K562 (cell line): ENCODE measurements around the gene PRDM1. TPM values are rescaled to one million over a fixed set of nuclear protein-coding genes. Genes with fewer than 3 reads are reported as not detected.
A peak's percentile ranks its signal among the peaks of the same experiment; 100 is the strongest.

Source experiments
- BRD9 ChIP-seq: fragments of 450-650 bp; IDR thresholded peaks from 2 replicates; pipeline ENCODE4 v1.6.1; 2018; ENCODE audit warnings: low read depth; ENCODE audit not compliant: partially characterized antibody
- CTCF ChIP-seq, 3 experiments: IDR thresholded peaks in 2 of 3; conservative IDR thresholded peaks in 1 of 3; 2 replicates each; pipeline ENCODE4 v1.5.1; 2011 to 2012; ENCODE audit warnings: low read length in 3 of 3, mild to moderate bottlenecking in 3 of 3, control low read depth in 2 of 3, improper control_type of control experiment in 1 of 3, inconsistent platforms in 1 of 3, low read depth in 1 of 3, mixed read lengths in 1 of 3, moderate library complexity in 1 of 3; ENCODE audit not compliant: insufficient read depth in 2 of 3
- EHMT2 ChIP-seq: fragments of 450-650 bp; IDR thresholded peaks from 2 replicates; pipeline ENCODE4 v1.6.1; 2018; ENCODE audit warnings: antibody characterized with exemption
- FOXA3 ChIP-seq, 2 experiments: fragments of 450-650 bp in 1 of 2; sonication (generic) in 1 of 2; formaldehyde crosslinking; IDR thresholded peaks in 1 of 2; conservative IDR thresholded peaks in 1 of 2; 2 replicates each; pipeline versions ENCODE4 v1.4.0 to v1.8.0; 2020 to 2022; ENCODE audit warnings: mild to moderate bottlenecking in 2 of 2, missing genetic modification reagents in 1 of 2
- HNRNPLL ChIP-seq: fragments of 200-400 bp; formaldehyde crosslinking; IDR thresholded peaks from 2 replicates; pipeline ENCODE4 v1.6.1; 2017; ENCODE audit warnings: low read length, low read depth, mild to moderate bottlenecking; ENCODE audit not compliant: poor library complexity, severe bottlenecking
- IFI16 ChIP-seq: fragments of 250-450 bp; sonication (Bioruptor Pico); IDR thresholded peaks from 2 replicates; pipeline ENCODE4 v2.1.2; 2022; ENCODE audit warnings: mild to moderate bottlenecking, inconsistent platforms
- L3MBTL2 ChIP-seq: fragments of 450-650 bp; IDR thresholded peaks from 2 replicates; pipeline ENCODE4 v1.6.1; 2016; ENCODE audit warnings: mild to moderate bottlenecking, moderate library complexity
- MYNN ChIP-seq, 2 experiments: sonication (generic); formaldehyde crosslinking in 1 of 2; IDR thresholded peaks; 2 replicates each; pipeline versions ENCODE4 v1.5.0 to v1.6.1; 2016 to 2020; ENCODE audit warnings: antibody characterized with exemption in 1 of 2, missing genetic modification reagents in 1 of 2
- OTX1 ChIP-seq: fragments of 450-650 bp; formaldehyde crosslinking; IDR thresholded peaks from 2 replicates; pipeline ENCODE4 v1.4.0; 2022; ENCODE audit warnings: mild to moderate bottlenecking
- SMAD4 ChIP-seq: fragments of 250-450 bp; sonication (Bioruptor Pico); conservative IDR thresholded peaks from 2 replicates; pipeline ENCODE4 v1.8.0; 2021; ENCODE audit warnings: inconsistent platforms, mild to moderate bottlenecking, moderate library complexity
- SREBF1 ChIP-seq: fragments of 150-350 bp; IDR thresholded peaks from 2 replicates; pipeline ENCODE4 v1.6.1; 2014; ENCODE audit warnings: antibody characterized with exemption, low read depth, low read length, borderline replicate concordance
- TCF15 ChIP-seq: fragments of 250-450 bp; sonication (Bioruptor Pico); IDR thresholded peaks from 2 replicates; pipeline ENCODE4 v1.8.0; 2022; ENCODE audit warnings: moderate library complexity, mild to moderate bottlenecking, inconsistent platforms
- ZNF253 ChIP-seq: fragments of 250-450 bp; sonication (Bioruptor Pico); conservative IDR thresholded peaks from 2 replicates; pipeline ENCODE4 v1.6.1; 2021; ENCODE audit warnings: mild to moderate bottlenecking
- ZNF445 ChIP-seq: fragments of 250-450 bp; sonication (Bioruptor Pico); IDR thresholded peaks from 2 replicates; pipeline ENCODE4 v1.4.0; 2020; ENCODE audit warnings: low read depth, mild to moderate bottlenecking, moderate library complexity
- ZNF57 ChIP-seq: fragments of 450-650 bp; formaldehyde crosslinking; IDR thresholded peaks from 2 replicates; pipeline ENCODE4 v1.4.0; 2020; ENCODE audit warnings: mild to moderate bottlenecking, moderate library complexity
- ZNF699 ChIP-seq: fragments of 250-450 bp; sonication (Bioruptor Pico); IDR thresholded peaks from 2 replicates; pipeline ENCODE4 v1.8.0; 2021; ENCODE audit warnings: mild to moderate bottlenecking, moderate library complexity; ENCODE audit not compliant: insufficient replicate concordance
- ZNF740 ChIP-seq, 3 experiments: fragments of 200-800 bp in 1 of 3; sonication (Bioruptor generic) in 1 of 3; sonication (generic) in 1 of 3; formaldehyde crosslinking in 1 of 3; IDR thresholded peaks; 2 replicates each; pipeline versions ENCODE4 v1.6.1 to v1.8.0; 2016 to 2022; ENCODE audit warnings: mild to moderate bottlenecking in 2 of 3, missing compliant biosample characterization in 2 of 3, missing genetic modification characterization in 2 of 3, missing genetic modification reagents in 1 of 3
- polyA plus RNA-seq, 8 experiments: library from polyadenylated mRNA; depleted of rRNA in 4 of 8; stranded (reverse) in 5 of 8; unstranded in 3 of 8; fragments of >200 nt; fragmentation: Nextera tagmentation in 2 of 8; fragmentation: Illumina TruSeq in 1 of 8; extraction: Ambion mirVana in 2 of 8; extraction: Trizol in 1 of 8; gene quantifications; 2 replicates each; pipeline versions ENCODE4 v1.2.1 to v1.2.3, GENCODE V29; 2011 to 2014; ENCODE audit warnings: inconsistent platforms in 1 of 8, missing spikeins in 1 of 8
- total RNA-seq, 7 experiments: library from RNA; depleted of rRNA in 6 of 7; stranded (reverse); fragments of >200 nt in 6 of 7; fragmentation: Illumina TruSeq in 2 of 7; extraction: Trizol in 2 of 7; gene quantifications; 2 replicates each; pipeline versions ENCODE4 v1.2.1 to v1.2.3, GENCODE V29; 2011 to 2021; ENCODE audit warnings: low replicate concordance in 1 of 7
- TF ChIP-seq, protein P1 (sequence below): fragments of 450-650 bp; formaldehyde crosslinking; IDR thresholded peaks from 2 replicates; pipeline ENCODE4 v1.4.0; 2020; ENCODE audit warnings: mild to moderate bottlenecking, moderate library complexity
- TF ChIP-seq, protein P2 (sequence below): sonication (generic); formaldehyde crosslinking; IDR thresholded peaks from 2 replicates; pipeline ENCODE4 v1.8.0; 2022; ENCODE audit warnings: mild to moderate bottlenecking, missing genetic modification reagents
- TF ChIP-seq, protein P3 (sequence below): fragments of 250-450 bp; sonication (Bioruptor Pico); IDR thresholded peaks from 2 replicates; pipeline ENCODE4 v1.8.0; 2021; ENCODE audit warnings: borderline replicate concordance, mild to moderate bottlenecking, moderate library complexity; ENCODE audit not compliant: poor library complexity, severe bottlenecking

The PRDM1 gene
- total and polyA plus RNA-seq, 9 of the 15 experiments (the other 6 are each of a cell fraction or from before 2014, with no cell fraction given): 0.09 to 0.89 (median 0.27) TPM

DNA sequence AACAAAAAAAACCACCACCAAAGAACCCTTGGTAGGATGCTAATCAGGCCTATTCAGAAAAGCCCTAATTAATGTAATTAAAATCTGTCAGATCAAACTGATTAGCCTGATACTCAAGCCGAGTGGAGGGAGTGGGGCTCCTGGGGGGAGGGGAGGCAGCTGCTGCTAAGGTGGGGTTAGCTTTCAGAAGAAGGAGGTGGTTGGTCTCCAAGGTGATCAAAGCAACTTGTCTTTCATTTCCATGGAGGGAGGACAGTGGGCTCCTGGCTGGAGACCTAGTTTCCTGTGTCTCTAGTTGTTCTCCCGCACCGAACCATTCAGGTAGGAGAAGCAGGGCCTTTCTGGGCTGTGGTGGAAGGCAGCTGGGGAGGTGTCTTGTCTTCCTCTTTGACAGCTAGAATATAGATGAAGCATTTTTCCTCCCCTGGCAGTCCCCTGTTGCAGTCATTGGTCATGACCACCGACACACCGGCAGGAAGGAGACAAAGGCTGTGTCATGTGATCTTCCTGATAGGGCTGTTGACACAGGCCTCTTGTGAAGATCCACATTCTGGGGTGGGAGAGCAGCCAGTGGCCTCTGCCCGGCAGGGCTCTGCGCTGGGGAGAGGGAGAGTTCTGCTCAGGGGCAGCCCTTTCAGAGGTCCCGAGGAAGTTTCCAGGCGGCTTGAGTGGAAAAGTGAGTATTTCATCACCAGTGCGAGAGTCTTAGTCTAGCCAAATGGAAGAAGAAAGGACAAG, 39.9 kb upstream of the PRDM1 start (continued):
- no peak for TF ChIP-seq MYNN (IDR thresholded peaks at IDR 0.05)
- TF ChIP-seq MYNN (CRISPR knock-in tag; IDR thresholded peaks at IDR 0.05): no peak
- TF ChIP-seq OTX1 (CRISPR knock-in tag): 0 out of 2 replicates have a peak, but pooled peaks have one; percentile 38
- no peak for TF ChIP-seq HNRNPLL
- no peak; the same call in 1 of the 2 replicates for TF ChIP-seq L3MBTL2
- TF ChIP-seq CTCF (IDR thresholded peaks at IDR 0.05 in 2 of 3, conservative IDR thresholded peaks at IDR 0.05 in 1 of 3; ENCODE audit: insufficient read depth in 2 of 3, low read depth in 1 of 3, low read length in 3 of 3): no peak
- TF ChIP-seq, protein P1, sequence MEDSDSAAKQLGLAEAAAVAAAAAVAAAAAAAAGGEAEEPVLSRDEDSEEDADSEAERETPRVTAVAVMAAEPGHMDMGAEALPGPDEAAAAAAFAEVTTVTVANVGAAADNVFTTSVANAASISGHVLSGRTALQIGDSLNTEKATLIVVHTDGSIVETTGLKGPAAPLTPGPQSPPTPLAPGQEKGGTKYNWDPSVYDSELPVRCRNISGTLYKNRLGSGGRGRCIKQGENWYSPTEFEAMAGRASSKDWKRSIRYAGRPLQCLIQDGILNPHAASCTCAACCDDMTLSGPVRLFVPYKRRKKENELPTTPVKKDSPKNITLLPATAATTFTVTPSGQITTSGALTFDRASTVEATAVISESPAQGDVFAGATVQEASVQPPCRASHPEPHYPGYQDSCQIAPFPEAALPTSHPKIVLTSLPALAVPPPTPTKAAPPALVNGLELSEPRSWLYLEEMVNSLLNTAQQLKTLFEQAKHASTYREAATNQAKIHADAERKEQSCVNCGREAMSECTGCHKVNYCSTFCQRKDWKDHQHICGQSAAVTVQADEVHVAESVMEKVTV: no peak
- TF ChIP-seq, protein P2, sequence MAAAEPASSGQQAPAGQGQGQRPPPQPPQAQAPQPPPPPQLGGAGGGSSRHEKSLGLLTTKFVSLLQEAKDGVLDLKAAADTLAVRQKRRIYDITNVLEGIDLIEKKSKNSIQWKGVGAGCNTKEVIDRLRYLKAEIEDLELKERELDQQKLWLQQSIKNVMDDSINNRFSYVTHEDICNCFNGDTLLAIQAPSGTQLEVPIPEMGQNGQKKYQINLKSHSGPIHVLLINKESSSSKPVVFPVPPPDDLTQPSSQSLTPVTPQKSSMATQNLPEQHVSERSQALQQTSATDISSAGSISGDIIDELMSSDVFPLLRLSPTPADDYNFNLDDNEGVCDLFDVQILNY (CRISPR knock-in tag): no peak
- no peak for TF ChIP-seq SREBF1
- TF ChIP-seq ZNF740 (CRISPR knock-in tag; IDR thresholded peaks at IDR 0.05): no peak
- no peak for TF ChIP-seq ZNF740 (tag; IDR thresholded peaks at IDR 0.05)
- peak; percentile 35; the same call in 1 of the 2 replicates for TF ChIP-seq EHMT2
- no peak for TF ChIP-seq TCF15 (CRISPR knock-in tag)
- no peak for TF ChIP-seq ZNF253 (CRISPR knock-in tag)
- peak; percentile 59 for TF ChIP-seq SMAD4 (CRISPR knock-in tag)
- no peak for TF ChIP-seq ZNF57
- TF ChIP-seq ZNF699 (CRISPR knock-in tag): no peak
- no peak for TF ChIP-seq IFI16 (CRISPR knock-in tag)
- TF ChIP-seq ZNF445: no peak
- TF ChIP-seq, protein P3, sequence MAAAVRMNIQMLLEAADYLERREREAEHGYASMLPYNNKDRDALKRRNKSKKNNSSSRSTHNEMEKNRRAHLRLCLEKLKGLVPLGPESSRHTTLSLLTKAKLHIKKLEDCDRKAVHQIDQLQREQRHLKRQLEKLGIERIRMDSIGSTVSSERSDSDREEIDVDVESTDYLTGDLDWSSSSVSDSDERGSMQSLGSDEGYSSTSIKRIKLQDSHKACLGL: no peak
- TF ChIP-seq BRD9: no peak
- TF ChIP-seq FOXA3 (CRISPR knock-in tag; conservative IDR thresholded peaks at IDR 0.05 in 1 of 2, IDR thresholded peaks at IDR 0.05 in 1 of 2): peak; percentile 96 to 98
